GM18505 (cell line): ENCODE data around the gene SPPL3.

ENCODE experiments used
- ATAC-seq: cut with Tn5 transposase; IDR thresholded peaks from one replicate; pipeline ENCODE4 v1.9.1; 2021; ENCODE audit not compliant: unreplicated experiment
- POLR2A ChIP-seq: IDR thresholded peaks from 4 replicates; pipeline ENCODE4 v1.6.1; 2011; ENCODE audit warnings: borderline replicate concordance; ENCODE audit not compliant: insufficient read depth, insufficient read length; ENCODE audit errors: extremely low read depth

The SPPL3 gene

DNA sequence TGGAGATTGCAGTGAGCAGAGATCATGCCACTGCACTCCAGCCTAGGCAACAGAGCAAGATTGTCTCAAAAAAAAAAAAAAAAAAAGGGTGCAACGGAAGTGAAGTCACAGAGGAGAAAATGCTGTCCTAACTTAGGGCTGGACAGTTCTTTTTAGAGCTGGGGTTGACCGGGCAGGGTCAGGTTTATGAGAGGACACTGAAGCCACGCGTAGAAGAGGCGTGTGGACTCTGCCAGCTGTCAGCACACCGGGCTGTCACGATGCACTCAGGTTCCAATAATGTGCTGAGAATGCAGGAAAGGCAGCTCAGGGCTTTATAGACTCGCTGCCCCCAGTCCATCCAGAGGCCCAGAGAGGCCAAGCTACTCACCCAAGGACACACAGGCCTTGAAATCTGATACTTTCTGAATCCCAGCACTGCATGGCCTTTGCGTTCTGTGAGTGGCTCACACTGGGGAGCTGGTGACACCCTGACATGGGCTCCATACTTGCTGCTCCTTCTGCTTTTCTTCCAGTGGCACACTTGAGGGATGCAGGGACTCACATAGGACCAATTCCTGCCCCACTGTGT, 28.9 kb upstream of the SPPL3 start:
- no peak for ATAC-seq
- TF ChIP-seq POLR2A: no peak

DNA sequence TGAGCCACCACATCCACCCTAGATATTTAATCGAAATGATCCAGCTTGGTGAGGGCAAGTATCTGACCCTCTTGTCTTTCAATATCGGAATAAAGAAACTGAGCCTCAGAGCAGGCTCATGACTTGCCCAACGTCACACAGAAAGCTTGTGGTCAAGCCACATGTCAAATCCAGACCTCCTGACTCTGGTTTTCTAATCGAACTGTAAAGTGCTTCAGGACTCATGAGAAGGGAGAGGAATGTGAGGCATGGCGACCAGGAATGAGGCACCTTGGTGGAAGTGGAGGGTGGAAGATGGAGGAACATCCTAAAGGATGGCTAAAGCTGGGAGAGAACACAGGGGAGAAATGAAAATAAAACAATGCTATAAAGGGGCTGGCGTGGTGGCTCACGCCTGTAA, 27.9 kb upstream of the SPPL3 start:
- no peak for ATAC-seq
- no peak for TF ChIP-seq POLR2A

- no peak for ATAC-seq
- no peak for TF ChIP-seq POLR2A
These were observed 25.9 kb upstream of the SPPL3 start for GRCh38 chr12:120930032-120930431.

GRCh38 chr12:120928864-120929652, 24.9 kb upstream of the SPPL3 start:
- TF ChIP-seq POLR2A: no peak

DNA sequence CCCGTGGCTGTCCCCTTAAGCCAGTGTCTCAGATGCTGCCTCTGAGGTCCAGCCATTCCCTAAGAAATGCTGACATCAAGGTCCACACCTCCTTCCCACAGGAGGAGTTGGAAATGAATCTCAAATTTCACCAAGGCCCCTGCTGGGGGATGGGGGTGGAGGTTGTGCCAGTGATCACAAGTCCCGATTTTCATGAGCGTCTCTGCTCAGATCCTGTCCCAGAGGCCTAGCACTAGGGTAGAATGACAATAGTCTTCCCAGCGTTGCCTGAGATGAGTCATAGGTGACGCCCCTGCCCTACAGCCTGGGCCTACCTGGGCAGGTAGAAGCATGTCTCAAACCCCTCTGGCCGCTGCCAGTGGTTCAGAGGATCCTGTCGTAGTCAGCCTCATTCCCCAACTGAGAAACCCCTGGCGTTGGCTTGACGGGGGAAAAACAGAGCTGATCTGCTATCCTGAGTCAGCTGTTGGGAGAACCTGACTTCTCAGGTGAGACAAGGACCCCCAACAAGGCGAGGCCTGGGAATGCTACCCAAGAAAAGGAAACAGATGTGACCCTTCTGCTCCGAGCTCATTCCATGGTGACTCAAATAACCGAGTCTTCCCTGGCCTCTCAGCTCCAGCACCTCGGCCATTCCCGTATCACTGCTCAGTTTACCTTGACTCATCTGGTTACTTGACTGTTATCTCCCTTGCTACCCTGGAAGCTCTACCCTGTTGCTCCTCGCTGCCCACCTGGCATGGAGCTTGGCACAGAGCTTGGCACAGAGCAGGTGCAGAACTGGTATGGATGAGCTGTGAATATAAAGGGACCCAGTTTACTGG, 21.8 kb upstream of the SPPL3 start:
- TF ChIP-seq POLR2A: no peak
- ATAC-seq: no peak

More at GRCh38 chr12:120928864-120929652, 24.9 kb upstream of the SPPL3 start:
- ATAC-seq: no peak

DNA sequence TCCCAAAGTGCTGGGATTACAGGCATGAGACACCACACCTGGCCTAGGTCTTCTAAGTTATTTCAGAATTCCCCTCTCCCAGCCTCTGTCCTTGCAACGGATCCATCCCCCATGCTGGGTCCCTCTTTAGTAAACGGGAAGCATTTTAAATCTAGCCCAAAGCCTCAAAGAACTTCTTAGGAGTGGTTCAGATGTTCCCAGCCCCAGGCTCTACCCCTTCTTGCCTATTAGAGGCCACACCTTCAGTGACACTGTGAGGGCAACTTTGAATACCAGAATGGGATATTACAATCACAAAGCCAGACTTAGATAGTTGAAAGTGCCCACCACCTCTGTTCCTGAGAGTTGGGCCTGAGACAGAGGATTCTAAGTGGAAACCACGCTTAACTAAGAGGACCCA, 18.1 kb upstream of the SPPL3 start:
- TF ChIP-seq POLR2A: no peak
- no peak for ATAC-seq

DNA sequence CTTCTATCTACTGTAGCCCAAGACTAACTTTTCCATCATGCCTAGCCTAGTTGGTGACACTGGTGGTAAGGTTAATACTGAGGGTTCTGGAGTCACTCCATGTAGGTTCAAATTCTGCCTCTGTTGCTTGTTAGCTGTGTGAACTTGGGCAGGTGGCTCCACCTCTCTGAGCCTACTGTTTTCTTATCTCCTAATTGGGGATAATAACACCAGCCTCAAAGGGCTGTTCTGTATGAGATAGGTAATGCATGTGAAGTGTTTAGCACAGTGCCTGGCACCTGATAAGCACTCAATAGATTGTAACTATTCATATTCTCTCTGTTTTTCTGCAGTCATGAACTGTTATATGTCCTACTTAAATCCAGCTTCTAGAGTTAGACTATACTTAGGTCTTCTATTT, 17.5 kb upstream of the SPPL3 start:
- no peak for TF ChIP-seq POLR2A
- ATAC-seq: no peak

DNA sequence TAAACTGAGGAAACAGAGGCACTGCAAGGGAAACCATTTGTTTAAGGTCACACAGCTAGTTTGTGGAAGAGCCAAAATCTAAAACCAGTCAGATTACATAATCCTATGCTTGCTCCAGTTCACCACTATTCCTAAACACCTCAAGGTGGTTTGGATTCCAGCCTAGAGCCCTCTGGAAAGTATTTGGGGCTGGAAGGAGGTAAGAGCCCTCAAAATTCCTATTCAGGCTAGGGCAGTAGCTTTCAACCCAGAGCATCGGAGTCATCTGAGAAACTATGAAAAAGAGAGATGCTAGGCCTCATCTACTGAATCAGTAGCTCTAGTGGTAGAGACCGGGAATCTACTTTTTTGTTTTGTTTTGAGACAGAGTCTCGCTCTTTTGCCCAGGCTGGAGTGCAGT, 16.0 kb upstream of the SPPL3 start:
- no peak for TF ChIP-seq POLR2A
- ATAC-seq: no peak

DNA sequence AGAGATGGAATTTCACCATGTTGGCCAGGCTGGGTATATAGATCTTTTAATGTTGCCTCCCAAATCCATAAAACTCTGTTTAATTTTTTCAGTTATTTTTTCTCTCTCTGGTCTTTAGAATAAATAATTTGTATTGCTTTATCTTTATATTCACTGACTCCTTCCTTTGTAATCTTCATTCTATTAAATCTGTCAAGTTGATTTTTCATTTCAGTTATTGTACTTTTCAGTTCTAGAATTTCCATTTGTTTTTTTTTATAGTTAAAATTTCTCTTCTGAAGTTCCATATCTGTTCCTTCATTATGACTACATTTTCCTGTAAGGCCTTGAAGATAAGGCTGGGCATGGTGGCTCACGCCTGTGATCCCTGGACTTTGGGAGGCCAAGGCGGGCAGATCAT, 13.6 kb upstream of the SPPL3 start:
- no peak for ATAC-seq
- no peak for TF ChIP-seq POLR2A

- ATAC-seq: no peak
- TF ChIP-seq POLR2A: no peak
These were observed 12.4 kb upstream of the SPPL3 start for GRCh38 chr12:120916561-120916960.

- no peak for TF ChIP-seq POLR2A
- ATAC-seq: no peak
These were observed 10.6 kb upstream of the SPPL3 start for GRCh38 chr12:120914794-120915193.

GRCh38 chr12:120909633-120910298, 5.6 kb upstream of the SPPL3 start:
- no peak for TF ChIP-seq POLR2A
- no peak for ATAC-seq

- TF ChIP-seq POLR2A: no peak
- no peak for ATAC-seq
These were observed 1.8 kb upstream of the SPPL3 start for GRCh38 chr12:120905856-120906384.
